B cell (primary cell): Measurements from ENCODE around the gene GRM4. TPM values are rescaled to one million over a fixed set of nuclear protein-coding genes. Genes with fewer than 3 reads are reported as not detected.

Source experiments
- ATAC-seq: fragments of 200-7000 bp; cut with Tn5 transposase; one replicate; pipeline ENCODE4 v1.10.0; 2021; ENCODE audit warnings: low read depth, mild to moderate bottlenecking, moderate number of reproducible peaks, moderate library complexity
- CTCF ChIA-PET: fragments of 350-600 bp; sonication (Branson Sonifier 250); formaldehyde crosslinking; loops from one replicate; lab custom pipeline; 2021; ENCODE audit warnings: antibody characterized with exemption, inconsistent platforms; lab: Charles Lee
- POLR2A ChIA-PET: fragments of 350-600 bp; sonication (Branson Sonifier 250); formaldehyde crosslinking; loops from one replicate; lab custom pipeline; 2021; ENCODE audit warnings: antibody characterized with exemption; lab: Charles Lee
- DNase-seq: peaks from one replicate; pipeline ENCODE4 v3.0.0; 2013
- H2AFZ ChIP-seq: 2 replicates; pipeline ENCODE4 v1.6.1; 2012; ENCODE audit warnings: mild to moderate bottlenecking, low read depth, low read length; ENCODE audit not compliant: insufficient read depth, poor library complexity, severe bottlenecking
- H3K27ac ChIP-seq, 2 donors: 1 replicate in 1 of 2; 2 replicates in 1 of 2; pipeline ENCODE4 v1.5.1; 2012 to 2013; ENCODE audit warnings: low read length in 2 of 2, mild to moderate bottlenecking in 2 of 2, moderate library complexity in 1 of 2
- H3K27me3 ChIP-seq, 4 experiments: fragments of 200-600 bp in 1 of 4; sonication (generic) in 1 of 4; replicated peaks in 1 of 4; 1 replicate in 2 of 4; 2 replicates in 2 of 4; pipeline versions ENCODE4 v1.6.1 to v1.7.0; 2013 to 2016; ENCODE audit warnings: low read length in 3 of 4, mild to moderate bottlenecking in 2 of 4, mixed read lengths in 1 of 4, moderate library complexity in 1 of 4; ENCODE audit not compliant: insufficient read depth in 4 of 4, control insufficient read depth in 3 of 4; ENCODE audit errors: control extremely low read depth in 1 of 4
- H3K36me3 ChIP-seq, 2 experiments: replicated peaks in 1 of 2; 1 replicate in 1 of 2; 2 replicates in 1 of 2; pipeline versions ENCODE4 v1.6.1 to v1.7.1; 2013; ENCODE audit warnings: low read length in 1 of 2; ENCODE audit not compliant: insufficient read depth in 2 of 2, control insufficient read depth in 1 of 2; ENCODE audit errors: control extremely low read depth in 1 of 2, extremely low read depth in 1 of 2
- H3K4me1 ChIP-seq, 2 donors: fragments of 200-600 bp in 1 of 2; sonication (generic) in 1 of 2; 1 replicate in 1 of 2; 2 replicates in 1 of 2; pipeline versions ENCODE4 v1.5.1 to v1.6.1; 2013 to 2017; ENCODE audit warnings: low read length in 2 of 2; ENCODE audit not compliant: control insufficient read depth in 2 of 2, insufficient read depth in 2 of 2
- H3K4me2 ChIP-seq: replicated peaks from 2 replicates; pipeline ENCODE3; 2012; ENCODE audit warnings: mild to moderate bottlenecking, low read depth, low read length; ENCODE audit not compliant: poor library complexity, severe bottlenecking
- H3K4me3 ChIP-seq, 5 experiments: fragments of 200-600 bp in 1 of 5; sonication (generic) in 1 of 5; 1 replicate in 3 of 5; 2 replicates in 2 of 5; pipeline versions ENCODE4 v1.5.1 to v1.7.0; 2011 to 2016; ENCODE audit warnings: low read length in 4 of 5, mild to moderate bottlenecking in 4 of 5, low read depth in 2 of 5, control low read depth in 1 of 5, moderate library complexity in 1 of 5; ENCODE audit not compliant: insufficient read depth in 1 of 5; ENCODE audit errors: control extremely low read depth in 1 of 5, extremely low read depth in 1 of 5
- H3K79me2 ChIP-seq: fragments of 200-600 bp; sonication (generic); one replicate; pipeline ENCODE4 v1.6.0; 2016; ENCODE audit warnings: low read length; ENCODE audit not compliant: control insufficient read depth, insufficient read depth
- H3K9ac ChIP-seq: fragments of 200-600 bp; sonication (generic); 2 replicates; pipeline ENCODE4 v1.6.1; 2017; ENCODE audit warnings: mild to moderate bottlenecking, low read length, moderate library complexity
- H3K9me3 ChIP-seq, 3 donors: one replicate each; pipeline versions ENCODE4 v1.6.1 to v1.7.1; 2013; ENCODE audit warnings: low read length in 2 of 3; ENCODE audit not compliant: control insufficient read depth in 2 of 3, insufficient read depth in 1 of 3; ENCODE audit errors: control extremely low read depth in 1 of 3
- H4K20me1 ChIP-seq: 2 replicates; pipeline ENCODE4 v1.6.0; 2012; ENCODE audit warnings: mild to moderate bottlenecking, low read length; ENCODE audit not compliant: insufficient read depth, control insufficient read depth, poor library complexity, severe bottlenecking
- H3K27ac Mint-ChIP-seq: one replicate; pipeline ENCODE4 v1.8.0; 2021; ENCODE audit warnings: mixed read lengths
- H3K27me3 Mint-ChIP-seq: one replicate; pipeline ENCODE4 v1.8.0; 2021; ENCODE audit warnings: mixed read lengths
- H3K4me1 Mint-ChIP-seq: one replicate; pipeline ENCODE4 v1.8.0; 2021; ENCODE audit warnings: mixed read lengths
- H3K4me3 Mint-ChIP-seq: one replicate; pipeline ENCODE4 v1.8.0; 2021; ENCODE audit warnings: mixed read lengths
- H3K9me3 Mint-ChIP-seq: one replicate; pipeline ENCODE4 v1.8.0; 2022; ENCODE audit warnings: mixed read lengths; ENCODE audit not compliant: insufficient read depth
- EZH2 ChIP-seq: IDR thresholded peaks from 2 replicates; pipeline ENCODE4 v1.6.1; 2012; ENCODE audit warnings: borderline replicate concordance, low read depth, mild to moderate bottlenecking, moderate library complexity, low read length; ENCODE audit not compliant: insufficient read depth, poor library complexity, severe bottlenecking
- WGBS: methylation state at CpG from one replicate; pipeline ENCODE4 v1.1.5; 2013; ENCODE audit warnings: missing lambda C conversion rate; ENCODE audit not compliant: insufficient coverage; 5-methylcytosine and 5-hydroxymethylcytosine counted together
- intact Hi-C: fragments of 100-400 bp; cut with micrococcal nuclease; formaldehyde crosslinking; loops from one replicate; pipeline ENCODE4 v1.10.0; 2022
- polyA plus RNA-seq: library from polyadenylated mRNA; depleted of rRNA; stranded (reverse); fragments of >200 nt; gene quantifications from 2 replicates; pipeline ENCODE4 v1.2.3, GENCODE V29; 2012
- total RNA-seq, 2 donors: library from RNA; stranded (reverse); fragments of 120-200 nt in 1 of 2; gene quantifications; 1 replicate in 1 of 2; 2 replicates in 1 of 2; pipeline versions ENCODE4 v1.2.3 to v1.2.4, GENCODE V29; 2013 to 2022
- TF ChIP-seq, protein P1 (sequence below): fragments of 200-600 bp; IDR thresholded peaks from one replicate; pipeline ENCODE4 v1.8.0; 2022; ENCODE audit warnings: antibody characterized with exemption, mild to moderate bottlenecking

GRM4 gene
- total and polyA plus RNA-seq, 2 donors (not counting 1 experiment from before 2014, with no cell fraction given): 0.04 TPM; not detected in 1

DNA sequence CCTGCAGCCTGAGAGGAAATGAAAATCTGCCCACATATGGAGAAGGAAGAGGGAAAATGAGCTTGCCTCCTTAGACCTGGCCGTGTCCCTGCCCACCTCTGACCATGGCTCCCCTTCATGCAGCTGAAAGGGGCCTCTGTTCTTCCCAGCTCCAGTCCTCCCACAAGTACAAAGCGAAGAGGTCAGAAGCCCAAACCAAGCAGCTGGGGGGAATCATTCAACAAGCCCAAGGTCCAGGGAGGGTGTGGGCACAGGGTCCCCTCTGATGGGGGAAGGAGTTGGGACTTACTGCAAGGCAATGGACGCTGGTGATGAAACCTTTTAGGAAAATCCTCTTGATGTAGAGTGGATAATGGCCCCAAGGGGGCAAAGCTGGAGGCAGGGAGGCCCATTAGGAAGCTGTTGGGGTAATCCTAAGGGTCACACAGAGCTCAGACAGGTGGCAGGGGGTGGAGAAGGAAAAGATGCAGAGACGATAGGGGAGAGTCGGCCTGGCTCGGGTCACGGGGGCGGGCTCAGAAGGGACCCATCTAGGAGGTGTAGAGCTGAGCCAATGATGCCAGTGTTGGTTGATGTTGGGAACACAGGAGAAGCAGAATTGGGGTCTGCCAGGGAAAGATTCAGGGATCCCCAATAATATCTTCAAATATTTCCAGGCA is 16.1 kb upstream of the GRM4 start:
- ChIA-PET CTCF (interaction anchor here (0.7 to 4.5 kb wide), 10 partner anchors 10 to 1079 kb away, joined by 3 to 81 read pairs (median 8); partner anchors contain the start of gene RPS10), POLR2A (no interaction called here)
- Histone ChIP-seq H3K4me3 (no peak overlapping the region), H3K9me3 (peaks cover 0 to 17% (median 10%) of the 10 kb centered on the region in 3 donors), H3K27me3 (no peaks in the 10 kb centered on the region), H4K20me1 (no peaks in the 10 kb centered on the region), H3K4me2 (no peak overlapping the region), H2AFZ (no peak overlapping the region), H3K36me3 (no peaks in the 10 kb centered on the region), H3K79me2 (no peaks in the 10 kb centered on the region), H3K9ac (no peak overlapping the region), H3K27ac (no peak overlapping the region), H3K4me1 (no peaks in the 10 kb centered on the region)
- ATAC-seq: no peak
- intact Hi-C loops: loop anchor here (2.0 to 5.0 kb wide), 2 partner anchors 35 to 980 kb away; partner anchors contain the start of gene TCP11
- no peaks in the 10 kb centered on the region for H3K9me3 Mint-ChIP-seq
- WGBS: 74% methylated on average over 6 of the region's 8 CpGs
- H3K4me3 Mint-ChIP-seq: no peak overlapping the region
- no peak for DNase-seq
- H3K4me1 Mint-ChIP-seq: no peaks in the 10 kb centered on the region
- TF ChIP-seq, protein P1, sequence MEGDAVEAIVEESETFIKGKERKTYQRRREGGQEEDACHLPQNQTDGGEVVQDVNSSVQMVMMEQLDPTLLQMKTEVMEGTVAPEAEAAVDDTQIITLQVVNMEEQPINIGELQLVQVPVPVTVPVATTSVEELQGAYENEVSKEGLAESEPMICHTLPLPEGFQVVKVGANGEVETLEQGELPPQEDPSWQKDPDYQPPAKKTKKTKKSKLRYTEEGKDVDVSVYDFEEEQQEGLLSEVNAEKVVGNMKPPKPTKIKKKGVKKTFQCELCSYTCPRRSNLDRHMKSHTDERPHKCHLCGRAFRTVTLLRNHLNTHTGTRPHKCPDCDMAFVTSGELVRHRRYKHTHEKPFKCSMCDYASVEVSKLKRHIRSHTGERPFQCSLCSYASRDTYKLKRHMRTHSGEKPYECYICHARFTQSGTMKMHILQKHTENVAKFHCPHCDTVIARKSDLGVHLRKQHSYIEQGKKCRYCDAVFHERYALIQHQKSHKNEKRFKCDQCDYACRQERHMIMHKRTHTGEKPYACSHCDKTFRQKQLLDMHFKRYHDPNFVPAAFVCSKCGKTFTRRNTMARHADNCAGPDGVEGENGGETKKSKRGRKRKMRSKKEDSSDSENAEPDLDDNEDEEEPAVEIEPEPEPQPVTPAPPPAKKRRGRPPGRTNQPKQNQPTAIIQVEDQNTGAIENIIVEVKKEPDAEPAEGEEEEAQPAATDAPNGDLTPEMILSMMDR: no peak
- no peak for TF ChIP-seq EZH2
- peaks cover 15% of the 10 kb centered on the region for H3K27me3 Mint-ChIP-seq
- H3K27ac Mint-ChIP-seq: no peak overlapping the region

DNA sequence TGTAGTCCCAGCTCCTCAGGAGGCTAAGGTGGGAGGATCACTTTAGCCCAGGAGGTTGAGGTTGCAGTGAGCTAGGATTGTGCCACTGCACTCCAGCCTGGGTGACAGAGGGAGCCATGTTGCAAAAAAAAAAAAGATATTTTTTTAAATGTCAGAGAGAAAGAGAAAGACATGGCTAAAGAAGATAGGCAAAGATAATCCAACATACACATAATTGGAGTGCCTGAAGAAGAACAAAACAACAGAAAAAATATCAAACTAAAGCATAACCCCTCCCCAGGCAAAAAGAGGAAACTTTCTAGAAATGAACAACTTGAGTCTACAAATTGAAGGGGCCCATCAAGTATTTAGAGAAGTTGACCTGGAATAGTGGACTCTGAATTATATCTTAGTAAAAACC is 14.0 kb upstream of the GRM4 start:
- peaks cover 3% of the 10 kb centered on the region in 2 donors for H3K4me1 ChIP-seq
- H2AFZ ChIP-seq: no peak overlapping the region
- H3K36me3 ChIP-seq: no peaks in the 10 kb centered on the region
- no peaks in the 10 kb centered on the region for H4K20me1 ChIP-seq
- DNase-seq (no peak), ATAC-seq (no peak)
- no peak for TF ChIP-seq EZH2
- TF ChIP-seq, protein P1: no peak
- Mint-ChIP-seq H3K27me3 (peaks cover 15% of the 10 kb centered on the region), H3K27ac (no peak overlapping the region), H3K9me3 (no peaks in the 10 kb centered on the region), H3K4me3 (no peak overlapping the region), H3K4me1 (peaks cover 1% of the 10 kb centered on the region)
- POLR2A ChIA-PET: no interaction called here
- CTCF ChIA-PET: no interaction called here
- no peak overlapping the region for H3K27ac ChIP-seq
- H3K4me2 ChIP-seq: no peak overlapping the region
- no peak overlapping the region for H3K9ac ChIP-seq
- peaks cover 0 to 2% (median 0%) of the 10 kb centered on the region in 4 experiments for H3K27me3 ChIP-seq
- H3K9me3 ChIP-seq: peaks cover 0 to 17% (median 10%) of the 10 kb centered on the region in 3 donors
- H3K79me2 ChIP-seq: no peaks in the 10 kb centered on the region
- intact Hi-C loops: loop anchor here (5.0 to 10.0 kb wide), 2 partner anchors 982 to 1165 kb away; partner anchors contain the start of gene TCP11
- H3K4me3 ChIP-seq: no peak overlapping the region
